Anterior cingulate cortex (tissue), 58 donors: Measurements from ENCODE around the gene PCDHGA10.
A peak's percentile ranks its signal among the peaks of the same experiment; 100 is the strongest.
"Not testable (repeated sequence)": the region's sequence is repeated elsewhere in the genome, so short reads cannot be mapped to it uniquely, and the experiment has no call there.

Experiments
- DNase-seq, 58 donors: peaks; one replicate each; lab custom pipeline; 2025; lab: John Stamatoyannopoulos, UW

The PCDHGA10 gene

DNA sequence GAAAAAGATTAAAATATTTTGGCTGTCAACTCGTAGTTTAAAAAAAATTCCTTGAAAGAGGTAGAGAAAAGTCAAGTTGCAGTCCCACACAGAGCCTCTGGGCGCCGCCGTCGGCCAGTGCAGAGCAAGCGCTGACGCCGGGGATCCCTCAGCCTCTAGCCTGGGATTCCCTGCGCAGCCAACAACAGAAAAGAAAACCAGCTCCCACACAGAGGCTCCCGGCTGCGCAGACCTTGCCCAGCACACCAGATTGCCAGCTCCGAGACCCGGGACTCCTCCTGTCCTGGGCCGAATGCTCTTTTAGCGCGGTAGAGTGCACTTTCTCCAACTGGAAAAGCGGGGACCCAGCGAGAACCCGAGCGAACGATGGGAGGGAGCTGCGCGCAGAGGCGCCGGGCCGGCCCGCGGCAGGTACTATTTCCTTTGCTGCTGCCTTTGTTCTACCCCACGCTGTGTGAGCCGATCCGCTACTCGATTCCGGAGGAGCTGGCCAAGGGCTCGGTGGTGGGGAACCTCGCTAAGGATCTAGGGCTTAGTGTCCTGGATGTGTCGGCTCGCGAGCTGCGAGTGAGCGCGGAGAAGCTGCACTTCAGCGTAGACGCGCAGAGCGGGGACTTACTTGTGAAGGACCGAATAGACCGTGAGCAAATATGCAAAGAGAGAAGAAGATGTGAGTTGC, 4.8 kb downstream of the PCDHGA10 start, which contains the start of gene PCDHGB7:
TSS of gene PCDHGB7 (plus strand) at position 184 of the 679 bp plus-strand sequence. CDS start at position 367, 183 bp downstream.
- peak in 14 of 58 donors; percentile 7 to 35 (median 22) for DNase-seq

DNA sequence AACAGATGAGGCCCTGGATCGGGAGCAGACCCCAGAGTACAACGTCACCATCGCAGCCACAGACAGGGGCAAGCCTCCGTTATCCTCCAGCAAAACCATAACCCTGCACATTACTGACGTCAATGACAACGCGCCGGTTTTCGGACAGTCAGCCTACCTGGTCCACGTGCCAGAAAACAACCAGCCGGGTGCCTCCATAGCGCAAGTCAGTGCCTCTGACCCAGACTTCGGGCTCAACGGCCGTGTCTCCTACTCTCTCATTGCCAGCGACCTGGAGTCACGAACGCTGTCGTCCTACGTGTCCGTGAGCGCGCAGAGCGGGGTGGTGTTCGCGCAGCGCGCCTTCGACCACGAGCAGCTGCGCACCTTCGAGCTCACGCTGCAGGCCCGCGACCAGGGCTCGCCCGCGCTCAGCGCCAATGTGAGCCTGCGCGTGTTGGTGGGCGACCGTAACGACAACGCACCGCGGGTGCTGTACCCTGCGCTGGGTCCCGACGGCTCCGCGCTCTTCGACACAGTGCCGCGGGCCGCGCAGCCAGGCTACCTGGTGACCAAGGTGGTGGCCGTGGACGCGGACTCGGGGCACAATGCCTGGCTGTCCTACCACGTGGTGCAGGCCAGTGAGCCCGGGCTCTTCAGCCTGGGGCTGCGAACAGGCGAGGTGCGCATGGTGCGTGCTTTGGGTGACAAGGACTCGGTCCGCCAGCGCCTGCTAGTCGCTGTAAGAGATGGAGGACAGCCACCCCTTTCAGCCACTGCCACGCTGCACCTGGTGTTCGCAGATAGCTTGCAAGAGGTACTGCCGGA, 6.5 kb downstream of the PCDHGA10 start:
- no peak for DNase-seq

- DNase-seq: no peak
Observed at GRCh38 chr5:141420855-141421488, 8.2 kb downstream of the PCDHGA10 start, which contains the start of gene PCDHGA11. TSS of gene PCDHGA11 (plus strand) at chr5:141421051. CDS start at chr5:141421228, 177 bp downstream.

- DNase-seq: no peak
Observed at GRCh38 chr5:141421489-141421855, 8.7 kb downstream of the PCDHGA10 start.

DNA sequence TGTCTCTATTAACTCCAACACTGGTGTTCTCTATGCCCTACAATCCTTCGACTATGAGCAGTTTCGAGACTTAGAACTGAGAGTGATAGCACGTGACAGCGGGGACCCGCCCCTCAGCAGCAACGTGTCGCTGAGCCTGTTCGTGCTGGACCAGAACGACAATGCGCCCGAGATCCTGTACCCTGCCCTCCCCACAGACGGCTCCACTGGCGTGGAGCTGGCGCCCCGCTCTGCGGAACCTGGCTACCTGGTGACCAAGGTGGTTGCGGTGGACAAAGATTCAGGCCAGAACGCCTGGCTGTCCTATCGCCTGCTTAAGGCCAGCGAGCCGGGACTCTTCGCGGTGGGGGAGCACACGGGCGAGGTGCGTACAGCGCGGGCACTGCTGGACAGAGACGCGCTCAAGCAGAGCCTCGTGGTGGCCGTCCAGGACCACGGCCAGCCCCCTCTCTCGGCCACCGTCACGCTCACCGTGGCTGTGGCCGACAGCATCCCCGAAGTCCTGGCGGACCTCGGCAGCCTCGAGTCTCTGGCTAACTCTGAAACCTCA, 10.0 kb downstream of the PCDHGA10 start:
- no peak for DNase-seq

- no peak for DNase-seq
Observed at GRCh38 chr5:141427783-141428426, 15.1 kb downstream of the PCDHGA10 start.

DNA sequence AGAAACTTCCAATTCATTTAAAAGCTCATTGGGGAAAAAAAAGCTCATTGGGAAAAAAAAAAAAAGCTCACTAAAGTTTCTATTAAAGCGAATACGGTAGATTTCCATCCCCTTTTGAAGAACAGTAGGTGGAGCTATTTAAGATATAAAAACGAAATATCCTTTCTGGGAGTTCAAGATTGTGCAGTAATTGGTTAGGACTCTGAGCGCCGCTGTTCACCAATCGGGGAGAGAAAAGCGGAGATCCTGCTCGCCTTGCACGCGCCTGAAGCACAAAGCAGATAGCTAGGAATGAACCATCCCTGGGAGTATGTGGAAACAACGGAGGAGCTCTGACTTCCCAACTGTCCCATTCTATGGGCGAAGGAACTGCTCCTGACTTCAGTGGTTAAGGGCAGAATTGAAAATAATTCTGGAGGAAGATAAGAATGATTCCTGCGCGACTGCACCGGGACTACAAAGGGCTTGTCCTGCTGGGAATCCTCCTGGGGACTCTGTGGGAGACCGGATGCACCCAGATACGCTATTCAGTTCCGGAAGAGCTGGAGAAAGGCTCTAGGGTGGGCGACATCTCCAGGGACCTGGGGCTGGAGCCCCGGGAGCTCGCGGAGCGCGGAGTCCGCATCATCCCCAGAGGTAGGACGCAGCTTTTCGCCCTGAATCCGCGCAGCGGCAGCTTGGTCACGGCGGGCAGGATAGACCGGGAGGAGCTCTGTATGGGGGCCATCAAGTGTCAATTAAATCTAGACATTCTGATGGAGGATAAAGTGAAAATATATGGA, 17.7 kb downstream of the PCDHGA10 start, which contains the start of gene PCDHGA12:
TSS of gene PCDHGA12 (plus strand) at position 176 of the 782 bp plus-strand sequence. CDS start at position 429, 253 bp downstream.
- DNase-seq: peak in 3 of 58 donors; percentile 6 to 22 (median 20)

GRCh38 chr5:141431286-141431685, 18.5 kb downstream of the PCDHGA10 start:
- DNase-seq: no peak

DNA sequence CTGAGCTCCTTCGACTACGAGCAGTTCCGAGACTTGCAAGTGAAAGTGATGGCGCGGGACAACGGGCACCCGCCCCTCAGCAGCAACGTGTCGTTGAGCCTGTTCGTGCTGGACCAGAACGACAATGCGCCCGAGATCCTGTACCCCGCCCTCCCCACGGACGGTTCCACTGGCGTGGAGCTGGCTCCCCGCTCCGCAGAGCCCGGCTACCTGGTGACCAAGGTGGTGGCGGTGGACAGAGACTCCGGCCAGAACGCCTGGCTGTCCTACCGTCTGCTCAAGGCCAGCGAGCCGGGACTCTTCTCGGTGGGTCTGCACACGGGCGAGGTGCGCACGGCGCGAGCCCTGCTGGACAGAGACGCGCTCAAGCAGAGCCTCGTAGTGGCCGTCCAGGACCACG, 19.5 kb downstream of the PCDHGA10 start:
- DNase-seq: not testable (repeated sequence)

DNA sequence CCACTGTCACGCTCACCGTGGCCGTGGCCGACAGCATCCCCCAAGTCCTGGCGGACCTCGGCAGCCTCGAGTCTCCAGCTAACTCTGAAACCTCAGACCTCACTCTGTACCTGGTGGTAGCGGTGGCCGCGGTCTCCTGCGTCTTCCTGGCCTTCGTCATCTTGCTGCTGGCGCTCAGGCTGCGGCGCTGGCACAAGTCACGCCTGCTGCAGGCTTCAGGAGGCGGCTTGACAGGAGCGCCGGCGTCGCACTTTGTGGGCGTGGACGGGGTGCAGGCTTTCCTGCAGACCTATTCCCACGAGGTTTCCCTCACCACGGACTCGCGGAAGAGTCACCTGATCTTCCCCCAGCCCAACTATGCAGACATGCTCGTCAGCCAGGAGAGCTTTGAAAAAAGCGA, 19.9 kb downstream of the PCDHGA10 start:
- not testable (repeated sequence) for DNase-seq

DNA sequence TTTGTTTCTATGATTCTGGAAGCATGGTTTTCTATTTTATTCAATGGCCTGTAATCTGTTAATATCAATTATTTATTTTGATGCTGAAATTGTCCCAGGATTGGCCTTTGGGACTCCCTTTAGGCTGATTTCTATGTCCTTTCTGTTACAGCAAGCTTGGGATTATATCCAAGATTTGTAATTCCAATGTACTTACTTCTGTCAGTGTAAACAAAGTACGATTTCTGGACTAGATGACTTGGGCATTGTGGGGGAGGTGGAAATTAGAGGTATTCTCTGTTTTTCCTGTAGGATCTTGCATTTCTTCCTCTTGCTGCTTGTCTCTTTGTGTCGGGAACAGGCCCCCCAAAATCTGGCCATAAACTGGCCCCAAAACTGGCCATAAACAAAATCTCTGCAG, 21.2 kb downstream of the PCDHGA10 start:
- DNase-seq: no peak

- DNase-seq: no peak
Observed at GRCh38 chr5:141437221-141437620, 24.4 kb downstream of the PCDHGA10 start.

GRCh38 chr5:141439411-141440141, 26.8 kb downstream of the PCDHGA10 start:
- no peak for DNase-seq

- DNase-seq: no peak
Observed at GRCh38 chr5:141440341-141440740, 27.6 kb downstream of the PCDHGA10 start.

- no peak for DNase-seq
Observed at GRCh38 chr5:141441571-141442170, 28.9 kb downstream of the PCDHGA10 start.

- DNase-seq: no peak
Observed at GRCh38 chr5:141465351-141465750, 52.6 kb downstream of the PCDHGA10 start.
